HEK293 (cell line): ENCODE data around the gene MYO9B.
A peak's percentile ranks its signal among the peaks of the same experiment; 100 is the strongest.

Experiments used
- CTCF ChIA-PET: fragments of 350-600 bp; formaldehyde crosslinking; extraction: SDS; loops from one replicate; lab custom pipeline; 2021; ENCODE audit warnings: antibody characterized with exemption; lab: Yijun Ruan, JAX
- POLR2A ChIA-PET: fragments of 300-600 bp; formaldehyde crosslinking; extraction: SDS; loops from one replicate; lab custom pipeline; 2020; ENCODE audit warnings: antibody characterized with exemption, inconsistent platforms; lab: Yijun Ruan, JAX
- H3K27ac ChIP-seq: fragments of 200-500 bp; sonication (Bioruptor generic); 2 replicates; pipeline ENCODE4 v1.5.1; 2014; ENCODE audit warnings: low read depth, low read length, control low read depth, inconsistent platforms; ENCODE audit errors: extremely low read depth
- H3K36me3 ChIP-seq, 2 experiments: fragments of 200-500 bp in 1 of 2; sonication (Bioruptor generic) in 1 of 2; 1 replicate in 1 of 2; 2 replicates in 1 of 2; pipeline ENCODE4 v1.5.1; 2014 to 2017; ENCODE audit warnings: inconsistent platforms in 2 of 2, low read length in 2 of 2; ENCODE audit not compliant: control insufficient read depth in 2 of 2, insufficient read depth in 1 of 2
- H3K4me1 ChIP-seq: fragments of 200-500 bp; sonication (Bioruptor generic); 2 replicates; pipeline ENCODE4 v1.5.1; 2014; ENCODE audit warnings: mild to moderate bottlenecking, low read length, inconsistent platforms; ENCODE audit not compliant: control insufficient read depth, insufficient read depth
- H3K4me3 ChIP-seq: 2 replicates; pipeline ENCODE4 v1.5.1; 2011; ENCODE audit warnings: low read depth, mild to moderate bottlenecking, control low read depth, low read length, moderate library complexity
- H3K9me3 ChIP-seq: fragments of 200-500 bp; sonication (Bioruptor generic); 2 replicates; pipeline ENCODE4 v1.5.1; 2014; ENCODE audit warnings: low read depth, low read length, inconsistent platforms; ENCODE audit not compliant: control insufficient read depth, insufficient read depth
- AEBP2 ChIP-seq: fragments of 450-650 bp; formaldehyde crosslinking; IDR thresholded peaks from 2 replicates; pipeline ENCODE4 v1.5.1; 2016; ENCODE audit warnings: missing biosample characterization, missing genetic modification characterization, borderline replicate concordance
- HOXD13 ChIP-seq: sonication (generic); formaldehyde crosslinking; IDR thresholded peaks from 2 replicates; pipeline ENCODE4 v1.8.0; 2022; ENCODE audit warnings: missing genetic modification reagents, borderline replicate concordance
- KLF10 ChIP-seq: fragments of 450-650 bp; IDR thresholded peaks from 2 replicates; pipeline ENCODE4 v1.5.1; 2018; ENCODE audit warnings: missing biosample characterization, mild to moderate bottlenecking, missing genetic modification characterization
- PBX3 ChIP-seq: sonication (generic); formaldehyde crosslinking; IDR thresholded peaks from 2 replicates; pipeline ENCODE4 v1.8.1; 2022; ENCODE audit warnings: mild to moderate bottlenecking, moderate library complexity, missing genetic modification reagents
- REST ChIP-seq: fragments of 450-650 bp; formaldehyde crosslinking; IDR thresholded peaks from 2 replicates; pipeline ENCODE4 v1.5.1; 2016; ENCODE audit warnings: missing biosample characterization, missing genetic modification characterization
- SCRT1 ChIP-seq: fragments of 450-650 bp; formaldehyde crosslinking; IDR thresholded peaks from 2 replicates; pipeline ENCODE4 v1.5.1; 2016; ENCODE audit warnings: missing biosample characterization, missing genetic modification characterization, borderline replicate concordance
- ZBTB21 ChIP-seq: fragments of 450-650 bp; formaldehyde crosslinking; IDR thresholded peaks from 2 replicates; pipeline ENCODE4 v1.5.1; 2017; ENCODE audit warnings: missing biosample characterization, missing genetic modification characterization
- ZBTB48 ChIP-seq: fragments of 450-650 bp; formaldehyde crosslinking; IDR thresholded peaks from 2 replicates; pipeline ENCODE4 v1.5.1; 2016; ENCODE audit warnings: missing biosample characterization, missing genetic modification characterization
- ZBTB7A ChIP-seq: fragments of 450-650 bp; formaldehyde crosslinking; IDR thresholded peaks from 2 replicates; pipeline ENCODE4 v1.5.1; 2016; ENCODE audit warnings: low read depth, missing biosample characterization, missing genetic modification characterization
- ZNF148 ChIP-seq: fragments of 450-650 bp; formaldehyde crosslinking; IDR thresholded peaks from 2 replicates; pipeline ENCODE4 v1.5.0; 2017; ENCODE audit warnings: missing biosample characterization, missing genetic modification characterization, borderline replicate concordance
- ZNF2 ChIP-seq: fragments of 450-650 bp; formaldehyde crosslinking; IDR thresholded peaks from 2 replicates; pipeline ENCODE4 v1.5.1; 2016; ENCODE audit warnings: missing biosample characterization, missing genetic modification characterization
- ZNF350 ChIP-seq: fragments of 450-650 bp; formaldehyde crosslinking; IDR thresholded peaks from 2 replicates; pipeline ENCODE4 v1.5.0; 2017; ENCODE audit warnings: missing biosample characterization, mild to moderate bottlenecking, missing genetic modification characterization
- ZNF398 ChIP-seq: fragments of 450-650 bp; formaldehyde crosslinking; IDR thresholded peaks from 2 replicates; pipeline ENCODE4 v1.5.1; 2017; ENCODE audit warnings: missing biosample characterization, missing genetic modification characterization
- ZNF404 ChIP-seq: fragments of 450-650 bp; formaldehyde crosslinking; IDR thresholded peaks from 2 replicates; pipeline ENCODE4 v1.5.1; 2017; ENCODE audit warnings: missing biosample characterization, missing genetic modification characterization
- ZNF416 ChIP-seq: fragments of 450-650 bp; formaldehyde crosslinking; IDR thresholded peaks from 2 replicates; pipeline ENCODE4 v1.5.1; 2016; ENCODE audit warnings: missing biosample characterization, missing genetic modification characterization
- ZNF555 ChIP-seq: fragments of 450-650 bp; formaldehyde crosslinking; conservative IDR thresholded peaks from 2 replicates; pipeline ENCODE4 v1.5.1; 2017; ENCODE audit warnings: missing biosample characterization, mild to moderate bottlenecking, missing genetic modification characterization, inconsistent platforms
- ZNF585B ChIP-seq: fragments of 450-650 bp; formaldehyde crosslinking; IDR thresholded peaks from 2 replicates; pipeline ENCODE4 v1.5.1; 2016; ENCODE audit warnings: missing biosample characterization, missing genetic modification characterization
- ZNF600 ChIP-seq: fragments of 450-650 bp; formaldehyde crosslinking; IDR thresholded peaks from 2 replicates; pipeline ENCODE4 v1.5.1; 2016; ENCODE audit warnings: missing biosample characterization, missing genetic modification characterization
- ZNF623 ChIP-seq: fragments of 450-650 bp; formaldehyde crosslinking; IDR thresholded peaks from 2 replicates; pipeline ENCODE4 v1.5.1; 2016; ENCODE audit warnings: missing biosample characterization, missing genetic modification characterization
- ZNF624 ChIP-seq: fragments of 450-650 bp; formaldehyde crosslinking; IDR thresholded peaks from 2 replicates; pipeline ENCODE4 v1.5.1; 2017; ENCODE audit warnings: missing biosample characterization, missing genetic modification characterization
- ZNF626 ChIP-seq: fragments of 450-650 bp; sonication (Bioruptor Pico); formaldehyde crosslinking; IDR thresholded peaks from 2 replicates; pipeline ENCODE4 v1.5.1; 2018; ENCODE audit warnings: missing biosample characterization, missing genetic modification characterization, inconsistent platforms
- ZSCAN18 ChIP-seq: fragments of 450-650 bp; formaldehyde crosslinking; IDR thresholded peaks from 2 replicates; pipeline ENCODE4 v1.5.1; 2016; ENCODE audit warnings: missing biosample characterization, missing genetic modification characterization

Gene MYO9B

GRCh38 chr19:17259934-17260333 is 184.4 kb downstream of the MYO9B start:
- TF ChIP-seq ZNF585B (tag by site-specific recombination) (no peak), ZNF398 (tag by site-specific recombination) (no peak), PBX3 (CRISPR knock-in tag) (no peak), AEBP2 (no peak), ZBTB7A (tag by site-specific recombination) (no peak), ZNF416 (tag by site-specific recombination) (no peak), ZNF555 (tag by site-specific recombination) (no peak), KLF10 (no peak), SCRT1 (no peak), ZBTB21 (tag by site-specific recombination) (no peak), ZNF148 (no peak), REST (tag by site-specific recombination) (no peak)
- no peak overlapping the region for H3K27ac ChIP-seq
- H3K36me3 ChIP-seq, result no peaks in the 10 kb centered on the region
- CTCF ChIA-PET, result interaction anchor here (0.6 to 3.1 kb wide), 18 partner anchors 7 to 1904 kb away, joined by 3 to 26 read pairs (median 3); partner anchors contain the start of genes OCEL1 and USE1
- POLR2A ChIA-PET, result interaction anchor here (0.6 to 1.0 kb wide), 2 partner anchors 25 to 44 kb away, joined by 3 read pairs; partner anchors contain the start of gene USE1
- no peaks in the 10 kb centered on the region for H3K9me3 ChIP-seq
- H3K4me3 ChIP-seq, result no peak overlapping the region
- H3K4me1 ChIP-seq, result no peaks in the 10 kb centered on the region

- Histone ChIP-seq H3K36me3 (no peaks in the 10 kb centered on the region), H3K4me3 (no peak overlapping the region), H3K4me1 (no peaks in the 10 kb centered on the region), H3K27ac (peak overlapping the region; percentile 38; the same call in 1 of the 2 replicates), H3K9me3 (no peaks in the 10 kb centered on the region)
- CTCF ChIA-PET, result interaction anchor here (0.6 to 3.1 kb wide), 17 partner anchors 8 to 1903 kb away, joined by 3 to 26 read pairs (median 3); partner anchors contain the start of genes OCEL1 and USE1
- POLR2A ChIA-PET, result interaction anchor here (0.6 kb wide), 1 partner anchor 24 kb away, joined by 3 read pairs; no protein-coding TSS in a partner anchor
- TF ChIP-seq ZNF350 (tag by site-specific recombination), result no peak
- TF ChIP-seq ZNF600 (tag by site-specific recombination), result peak; percentile 96
- peak; percentile 94; the same call in 1 of the 2 replicates for TF ChIP-seq ZNF2
- TF ChIP-seq ZNF404, result no peak
- no peak for TF ChIP-seq ZNF555 (tag by site-specific recombination)
- TF ChIP-seq ZNF626, result no peak
- TF ChIP-seq ZBTB48 (tag by site-specific recombination), result 0 out of 2 replicates have a peak, but pooled peaks have one; percentile 22
- TF ChIP-seq HOXD13 (CRISPR knock-in tag), result no peak
- no peak for TF ChIP-seq ZNF624 (tag by site-specific recombination)
- no peak for TF ChIP-seq ZNF623 (tag by site-specific recombination)
- TF ChIP-seq ZSCAN18 (tag by site-specific recombination), result peak; percentile 54; the same call in 1 of the 2 replicates
These were observed 185.3 kb downstream of the MYO9B start for GRCh38 chr19:17260842-17261325.
